ENCODE results near the gene CELF5. TPM values are rescaled to one million over a fixed set of nuclear protein-coding genes. Genes with fewer than 3 reads are reported as not detected.

The CELF5 gene
- total and polyA plus RNA-seq, 9 of the 15 experiments (the other 6 are each of a cell fraction or from before 2014, with no cell fraction given) = 0.01 to 0.56 (median 0.22) TPM

DNA sequence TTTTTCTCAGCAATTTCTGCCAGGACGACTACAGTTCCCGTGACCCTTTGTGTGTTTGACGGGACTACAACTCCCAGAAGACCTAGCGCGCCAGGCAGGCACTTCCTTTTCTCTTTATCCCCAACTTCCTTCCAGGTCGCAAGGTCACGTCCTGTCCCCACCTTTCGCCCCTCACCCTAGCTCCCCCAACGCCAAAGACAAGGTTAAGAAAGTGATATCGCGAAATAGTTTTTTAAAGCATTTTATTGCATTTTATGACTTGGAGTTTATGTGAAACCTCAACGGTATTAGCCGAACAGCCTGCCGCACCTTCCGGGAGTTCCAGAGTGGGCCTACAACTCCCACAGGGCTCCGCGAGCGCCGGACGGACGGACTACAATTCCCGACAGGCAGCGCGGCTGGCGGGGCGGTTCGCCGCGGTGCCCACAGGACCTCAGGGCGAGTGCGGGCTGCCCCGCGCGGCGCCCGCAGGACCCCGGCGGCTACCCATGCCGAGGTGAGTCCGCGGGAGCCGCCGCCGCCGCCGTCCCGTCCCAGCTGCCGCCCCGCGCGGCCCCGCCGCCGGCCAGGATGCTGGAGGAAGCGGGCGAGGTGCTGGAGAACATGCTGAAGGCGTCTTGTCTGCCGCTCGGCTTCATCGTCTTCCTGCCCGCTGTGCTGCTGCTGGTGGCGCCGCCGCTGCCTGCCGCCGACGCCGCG, 38.9 kb upstream of the CELF5 start, which contains the start of gene NCLN (continued):
- TF ChIP-seq HNRNPK (IDR thresholded peaks at IDR 0.05; ENCODE audit: low read depth, low read length, poor library complexity, severe bottlenecking) (no peak), NBN (IDR thresholded peaks at IDR 0.05; ENCODE audit: low read depth) (0 out of 2 replicates have a peak, but pooled peaks have one; percentile 55), ZKSCAN8 (CRISPR knock-in tag; IDR thresholded peaks at IDR 0.05) (no peak), FOXJ3 (CRISPR knock-in tag; IDR thresholded peaks at IDR 0.05) (no peak), SP2 (IDR thresholded peaks at IDR 0.05; ENCODE audit: extremely low read depth, low read depth, low read length, poor library complexity, severe bottlenecking) (no peak), KDM4B (IDR thresholded peaks at IDR 0.05; ENCODE audit: borderline replicate concordance in 2 of 2, low read depth in 1 of 2) (0 out of 4 replicates have a peak, but pooled peaks of 1 of the 2 experiments have one; percentile 75), CBX1 (IDR thresholded peaks at IDR 0.05; ENCODE audit: low read depth) (no peak), FOXJ2 (tag; IDR thresholded peaks at IDR 0.05) (peak; percentile 17; the same call in 1 of the 2 replicates), PHF8 (IDR thresholded peaks at IDR 0.05; ENCODE audit: borderline replicate concordance, low read length) (peak; percentile 82; the same call in 1 of the 2 replicates), NCOA4 (IDR thresholded peaks at IDR 0.05; ENCODE audit: partially characterized antibody) (no peak), RB1 (IDR thresholded peaks at IDR 0.05; ENCODE audit: low read depth) (peak; percentile 83), HNRNPLL (IDR thresholded peaks at IDR 0.05; ENCODE audit: low read depth, low read length, poor library complexity, severe bottlenecking) (no peak), ZNF24 (IDR thresholded peaks at IDR 0.05) (0 out of 2 replicates have a peak, but pooled peaks have one; percentile 40), ZBTB1 (CRISPR knock-in tag; IDR thresholded peaks at IDR 0.05; ENCODE audit: borderline replicate concordance, low read depth) (peak; percentile 89; the same call in 1 of the 2 replicates), SIN3B (IDR thresholded peaks at IDR 0.05; ENCODE audit: low read depth) (peak; percentile 85), ETS2 (tag; IDR thresholded peaks at IDR 0.05; ENCODE audit: borderline replicate concordance, poor library complexity, severe bottlenecking) (peak; percentile 25), ZBTB7A (IDR thresholded peaks at IDR 0.05; ENCODE audit: borderline replicate concordance, control insufficient read depth, low read depth, low read length) (peak; percentile 67), SIN3A (IDR thresholded peaks at IDR 0.05; ENCODE audit: borderline replicate concordance in 2 of 2, control insufficient read depth in 1 of 2, low read depth in 2 of 2, low read length in 2 of 2) (peak in 1 of 2 experiments; percentile 86; a peak in 2 of 4 replicates)
- TF ChIP-seq, protein P1, sequence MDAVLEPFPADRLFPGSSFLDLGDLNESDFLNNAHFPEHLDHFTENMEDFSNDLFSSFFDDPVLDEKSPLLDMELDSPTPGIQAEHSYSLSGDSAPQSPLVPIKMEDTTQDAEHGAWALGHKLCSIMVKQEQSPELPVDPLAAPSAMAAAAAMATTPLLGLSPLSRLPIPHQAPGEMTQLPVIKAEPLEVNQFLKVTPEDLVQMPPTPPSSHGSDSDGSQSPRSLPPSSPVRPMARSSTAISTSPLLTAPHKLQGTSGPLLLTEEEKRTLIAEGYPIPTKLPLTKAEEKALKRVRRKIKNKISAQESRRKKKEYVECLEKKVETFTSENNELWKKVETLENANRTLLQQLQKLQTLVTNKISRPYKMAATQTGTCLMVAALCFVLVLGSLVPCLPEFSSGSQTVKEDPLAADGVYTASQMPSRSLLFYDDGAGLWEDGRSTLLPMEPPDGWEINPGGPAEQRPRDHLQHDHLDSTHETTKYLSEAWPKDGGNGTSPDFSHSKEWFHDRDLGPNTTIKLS (IDR thresholded peaks at IDR 0.05; ENCODE audit: borderline replicate concordance, low read depth) = peak; percentile 92
- TF ChIP-seq, protein P2, sequence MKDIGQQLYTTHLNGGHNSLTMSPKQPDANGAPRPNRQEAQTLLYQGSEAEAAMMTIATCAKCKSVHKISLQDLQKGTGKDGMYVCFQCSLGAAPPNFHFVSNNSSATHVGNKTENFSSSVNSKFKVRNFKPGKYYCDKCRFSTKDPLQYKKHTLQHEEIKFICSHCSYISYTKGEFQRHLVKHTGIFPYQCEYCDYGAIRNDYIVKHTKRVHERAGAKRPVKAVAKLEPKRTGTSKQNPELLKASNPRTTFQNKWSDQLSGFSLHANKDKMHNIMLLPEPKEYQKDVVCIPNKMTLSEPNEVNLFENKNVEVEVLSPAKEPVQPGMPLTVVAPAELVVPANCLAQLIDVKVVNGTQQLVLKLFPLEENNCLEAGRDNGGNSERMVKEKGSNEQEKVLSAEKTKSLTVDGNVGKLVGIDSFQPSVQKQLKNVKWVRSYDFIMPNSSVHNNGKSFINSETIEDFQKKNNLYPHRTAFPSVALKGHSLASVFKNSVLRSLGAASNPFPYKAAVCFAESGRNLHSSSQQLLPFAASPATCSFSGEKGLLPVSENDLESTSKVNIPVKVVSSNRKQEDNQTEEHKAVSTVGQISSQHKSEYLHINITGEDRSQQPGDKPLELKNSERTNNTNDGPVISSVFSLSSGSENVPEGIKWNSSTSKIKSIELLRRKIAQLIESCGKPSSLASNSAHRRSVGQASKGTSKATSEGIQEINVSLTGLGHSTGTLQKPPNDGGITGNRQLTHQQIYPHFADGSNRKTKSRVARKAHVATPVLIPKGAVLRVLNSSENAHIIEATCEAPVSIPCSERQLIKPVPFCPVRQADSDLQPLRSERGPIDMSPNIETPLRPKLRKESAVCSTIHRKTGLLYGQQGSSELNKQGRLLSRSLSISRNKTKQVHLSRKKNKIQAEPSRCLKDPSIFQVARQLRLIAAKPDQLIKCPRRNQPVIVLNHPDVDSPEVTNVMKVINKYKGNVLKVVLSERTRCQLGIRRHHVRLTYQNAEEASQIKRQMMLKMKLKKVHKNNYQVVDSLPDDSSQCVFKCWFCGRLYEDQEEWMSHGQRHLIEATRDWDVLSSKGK (CRISPR knock-in tag; IDR thresholded peaks at IDR 0.05) = no peak
- TF ChIP-seq, protein P3, sequence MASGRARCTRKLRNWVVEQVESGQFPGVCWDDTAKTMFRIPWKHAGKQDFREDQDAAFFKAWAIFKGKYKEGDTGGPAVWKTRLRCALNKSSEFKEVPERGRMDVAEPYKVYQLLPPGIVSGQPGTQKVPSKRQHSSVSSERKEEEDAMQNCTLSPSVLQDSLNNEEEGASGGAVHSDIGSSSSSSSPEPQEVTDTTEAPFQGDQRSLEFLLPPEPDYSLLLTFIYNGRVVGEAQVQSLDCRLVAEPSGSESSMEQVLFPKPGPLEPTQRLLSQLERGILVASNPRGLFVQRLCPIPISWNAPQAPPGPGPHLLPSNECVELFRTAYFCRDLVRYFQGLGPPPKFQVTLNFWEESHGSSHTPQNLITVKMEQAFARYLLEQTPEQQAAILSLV (tag; IDR thresholded peaks at IDR 0.05) = no peak

Measured in K562 (cell line).